GM23338 (cell line): ENCODE measurements around the gene MRPS16. TPM values are rescaled to one million over a fixed set of nuclear protein-coding genes. Genes with fewer than 3 reads are reported as not detected.

Experiments used
- ATAC-seq: fragments of 200-7000 bp; cut with Tn5 transposase; 3 replicates; pipeline ENCODE4 v1.9.1; 2020
- DNase-seq: peaks from one replicate; pipeline ENCODE4 v3.0.0-alpha.2; 2015; ENCODE audit warnings: low spot score
- H2AFZ ChIP-seq: fragments of 200-600 bp; sonication (generic); 2 replicates; pipeline ENCODE4 v1.8.0; 2016; ENCODE audit warnings: antibody characterized with exemption, mild to moderate bottlenecking, moderate library complexity
- H3F3A ChIP-seq: fragments of 200-600 bp; sonication (generic); replicated peaks from 2 replicates; pipeline ENCODE4 v1.8.0; 2017; ENCODE audit warnings: antibody characterized with exemption, mixed run types, low read depth
- H3K27ac ChIP-seq: fragments of 200-600 bp; sonication (generic); 2 replicates; pipeline ENCODE4 v1.6.1; 2016; ENCODE audit warnings: low read depth
- H3K27me3 ChIP-seq: fragments of 200-600 bp; sonication (generic); 2 replicates; pipeline ENCODE4 v1.8.0; 2016; ENCODE audit warnings: mild to moderate bottlenecking, mixed run types, moderate library complexity; ENCODE audit not compliant: insufficient read depth
- H3K36me3 ChIP-seq: fragments of 200-600 bp; sonication (generic); 2 replicates; pipeline ENCODE4 v1.8.0; 2016; ENCODE audit warnings: mild to moderate bottlenecking; ENCODE audit not compliant: insufficient read depth
- H3K4me1 ChIP-seq: fragments of 200-600 bp; sonication (generic); 2 replicates; pipeline ENCODE4 v1.8.0; 2016; ENCODE audit warnings: mild to moderate bottlenecking, moderate library complexity; ENCODE audit not compliant: insufficient read depth
- H3K4me2 ChIP-seq: fragments of 200-600 bp; sonication (generic); 2 replicates; pipeline ENCODE4 v1.7.1; 2017; ENCODE audit warnings: mixed run types
- H3K4me3 ChIP-seq: fragments of 200-600 bp; sonication (generic); 2 replicates; pipeline ENCODE4 v1.6.1; 2016; ENCODE audit warnings: mixed run types
- H3K79me2 ChIP-seq: fragments of 200-600 bp; sonication (generic); replicated peaks from 2 replicates; pipeline ENCODE4 v1.8.0; 2017; ENCODE audit warnings: mild to moderate bottlenecking; ENCODE audit not compliant: insufficient read depth
- H3K9me2 ChIP-seq: fragments of 200-600 bp; sonication (generic); 2 replicates; pipeline ENCODE4 v1.8.0; 2017; ENCODE audit not compliant: insufficient read depth
- H4K20me1 ChIP-seq: fragments of 200-600 bp; sonication (generic); replicated peaks from 2 replicates; pipeline ENCODE4 v1.8.0; 2017; ENCODE audit warnings: mild to moderate bottlenecking; ENCODE audit not compliant: insufficient read depth
- H3K27ac Mint-ChIP-seq: 2 replicates; pipeline ENCODE4 v1.8.0; 2020; ENCODE audit warnings: inconsistent platforms, mild to moderate bottlenecking, moderate library complexity, mixed read lengths
- H3K27me3 Mint-ChIP-seq: 3 replicates; pipeline ENCODE4 v1.8.0; 2022; ENCODE audit warnings: low read depth, mild to moderate bottlenecking, moderate library complexity, mixed read lengths, inconsistent platforms; ENCODE audit not compliant: insufficient read depth, poor library complexity
- H3K36me3 Mint-ChIP-seq: 3 replicates; pipeline ENCODE4 v1.8.0; 2021; ENCODE audit warnings: low read depth, mild to moderate bottlenecking, inconsistent platforms, moderate library complexity, mixed read lengths
- H3K4me1 Mint-ChIP-seq: 3 replicates; pipeline ENCODE4 v1.8.0; 2020; ENCODE audit warnings: mild to moderate bottlenecking, inconsistent platforms, mixed read lengths
- H3K4me3 Mint-ChIP-seq: 3 replicates; pipeline ENCODE4 v1.8.0; 2021; ENCODE audit warnings: moderate library complexity, mild to moderate bottlenecking, inconsistent platforms, mixed read lengths
- H3K9me3 Mint-ChIP-seq: 3 replicates; pipeline ENCODE4 v1.8.0; 2020; ENCODE audit warnings: moderate library complexity, mild to moderate bottlenecking, inconsistent platforms, mixed read lengths
- CREB1 ChIP-seq: fragments of 250-450 bp; sonication (Bioruptor Pico); IDR thresholded peaks from 2 replicates; pipeline ENCODE4 v1.5.0; 2020; ENCODE audit warnings: low read depth, mild to moderate bottlenecking, moderate library complexity
- CTCF ChIP-seq, 2 experiments: fragments of 200-600 bp in 1 of 2; sonication (generic) in 1 of 2; conservative IDR thresholded peaks; 2 replicates each; pipeline versions ENCODE4 v1.5.1 to v1.6.1; 2016 to 2017; ENCODE audit warnings: antibody characterized with exemption in 2 of 2, low read depth in 2 of 2, mild to moderate bottlenecking in 2 of 2, moderate library complexity in 1 of 2
- EZH2 ChIP-seq: fragments of 200-600 bp; sonication (generic); IDR thresholded peaks from one replicate; pipeline ENCODE4 v1.8.0; 2017; ENCODE audit warnings: antibody characterized with exemption, mild to moderate bottlenecking, low read depth; ENCODE audit not compliant: unreplicated experiment
- EZH2phosphoT487 ChIP-seq: fragments of 200-600 bp; sonication (generic); IDR thresholded peaks from one replicate; pipeline ENCODE4 v1.8.1; 2018; ENCODE audit warnings: antibody characterized with exemption; ENCODE audit not compliant: unreplicated experiment
- JUNB ChIP-seq: IDR thresholded peaks from one replicate; pipeline ENCODE4 v1.6.1; 2016; ENCODE audit warnings: antibody characterized with exemption; ENCODE audit not compliant: unreplicated experiment
- NANOG ChIP-seq: IDR thresholded peaks from 2 replicates; pipeline ENCODE4 v1.6.1; 2016; ENCODE audit warnings: antibody characterized with exemption, borderline replicate concordance
- POLR2AphosphoS5 ChIP-seq: IDR thresholded peaks from 2 replicates; pipeline ENCODE4 v1.6.1; 2016; ENCODE audit warnings: antibody characterized with exemption, low read depth
- ZNF114 ChIP-seq: fragments of 250-450 bp; sonication (Bioruptor Pico); IDR thresholded peaks from 2 replicates; pipeline ENCODE4 v1.5.0; 2020; ENCODE audit warnings: mild to moderate bottlenecking, moderate library complexity
- long read RNA-seq: library from polyadenylated mRNA; unstranded; transcript quantifications from one replicate; pipeline ENCODE4 v2.0.0, GENCODE V29; 2020; ENCODE audit not compliant: unreplicated experiment
- polyA plus RNA-seq: library from polyadenylated mRNA; unstranded; fragments of >200 nt; fragmentation: Nextera tagmentation; extraction: Ambion mirVana; gene quantifications from 2 replicates; pipeline ENCODE4 v1.2.1, GENCODE V29; 2016
- total RNA-seq: library from RNA; depleted of rRNA; stranded (reverse); fragments of >200 nt; shearing (Covaris generic); gene quantifications from 2 replicates; pipeline ENCODE4 v1.2.3, GENCODE V29; 2014; rRNA removed
- TF ChIP-seq, protein P1 (sequence below): IDR thresholded peaks from 2 replicates; pipeline ENCODE4 v1.6.1; 2016; ENCODE audit warnings: antibody characterized with exemption
- TF ChIP-seq, protein P2 (sequence below): IDR thresholded peaks from one replicate; pipeline ENCODE4 v1.6.1; 2018; ENCODE audit warnings: antibody characterized with exemption; ENCODE audit not compliant: unreplicated experiment
- TF ChIP-seq, protein P3 (sequence below): fragments of 250-450 bp; sonication (Bioruptor Pico); IDR thresholded peaks from 2 replicates; pipeline ENCODE4 v1.5.0; 2020; ENCODE audit warnings: mild to moderate bottlenecking, moderate library complexity

MRPS16 gene
- total RNA-seq (83.2 and 90.0 TPM in 2 replicates), polyA plus RNA-seq (166 and 173 TPM in 2 replicates)
- long read RNA-seq, transcript MRPS16-202 (3 exons, 2,634 nt): major isoform, 56 of 69 reads
- long read RNA-seq, partial matches to known transcripts: 2 of 69 reads
- long read RNA-seq, other reads (novel, unspliced or antisense): 4 of 69 reads

GRCh38 chr10:73252445-73253224 lies at the start of gene MRPS16:
MRPS16 (minus strand) TSS chr10:73252644; CDS start chr10:73252482, 162 bp downstream.
- no peaks in the 10 kb centered on the region for H3K9me2 ChIP-seq
- Mint-ChIP-seq H3K9me3 (no peaks in the 10 kb centered on the region), H3K36me3 (peaks cover 38% of the 10 kb centered on the region), H3K4me3 (peak within 1 kb of the TSS; percentile 99), H3K27me3 (peaks cover 7% of the 10 kb centered on the region), H3K4me1 (peaks cover 9% of the 10 kb centered on the region; the same call in 2 of the 3 replicates), H3K27ac (peak within 1 kb of the TSS; percentile 99)
- DNase-seq (peak; percentile 99), ATAC-seq (peak; percentile 86)
- H3K4me1 ChIP-seq: peaks cover 17% of the 10 kb centered on the region
- H3K79me2 ChIP-seq: peaks cover 55% of the 10 kb centered on the region
- peaks cover 21% of the 10 kb centered on the region for H3K36me3 ChIP-seq
- H3F3A ChIP-seq: peaks cover 15% of the 10 kb centered on the region
- peak within 1 kb of the TSS; percentile 78 for H3K4me3 ChIP-seq
- H3K27ac ChIP-seq: peak within 1 kb of the TSS; percentile 96
- H3K4me2 ChIP-seq: peak within 1 kb of the TSS; percentile 96
- no peaks in the 10 kb centered on the region for H3K27me3 ChIP-seq
- H2AFZ ChIP-seq: peak within 1 kb of the TSS; percentile 66; the same call in 1 of the 2 replicates
- H4K20me1 ChIP-seq: no peaks in the 10 kb centered on the region
- TF ChIP-seq CREB1 (CRISPR knock-in tag): peak; percentile 47; the same call in 1 of the 2 replicates
- TF ChIP-seq NANOG: peak; percentile 95
- TF ChIP-seq ZNF114 (CRISPR knock-in tag): no peak
- TF ChIP-seq, protein P1, sequence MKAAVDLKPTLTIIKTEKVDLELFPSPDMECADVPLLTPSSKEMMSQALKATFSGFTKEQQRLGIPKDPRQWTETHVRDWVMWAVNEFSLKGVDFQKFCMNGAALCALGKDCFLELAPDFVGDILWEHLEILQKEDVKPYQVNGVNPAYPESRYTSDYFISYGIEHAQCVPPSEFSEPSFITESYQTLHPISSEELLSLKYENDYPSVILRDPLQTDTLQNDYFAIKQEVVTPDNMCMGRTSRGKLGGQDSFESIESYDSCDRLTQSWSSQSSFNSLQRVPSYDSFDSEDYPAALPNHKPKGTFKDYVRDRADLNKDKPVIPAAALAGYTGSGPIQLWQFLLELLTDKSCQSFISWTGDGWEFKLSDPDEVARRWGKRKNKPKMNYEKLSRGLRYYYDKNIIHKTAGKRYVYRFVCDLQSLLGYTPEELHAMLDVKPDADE: peak; percentile 97
- TF ChIP-seq POLR2AphosphoS5: peak; percentile 98
- TF ChIP-seq CTCF (conservative IDR thresholded peaks at IDR 0.05; ENCODE audit: low read depth in 2 of 2): no peak; a peak in 1 of 4 replicates
- TF ChIP-seq, protein P2, sequence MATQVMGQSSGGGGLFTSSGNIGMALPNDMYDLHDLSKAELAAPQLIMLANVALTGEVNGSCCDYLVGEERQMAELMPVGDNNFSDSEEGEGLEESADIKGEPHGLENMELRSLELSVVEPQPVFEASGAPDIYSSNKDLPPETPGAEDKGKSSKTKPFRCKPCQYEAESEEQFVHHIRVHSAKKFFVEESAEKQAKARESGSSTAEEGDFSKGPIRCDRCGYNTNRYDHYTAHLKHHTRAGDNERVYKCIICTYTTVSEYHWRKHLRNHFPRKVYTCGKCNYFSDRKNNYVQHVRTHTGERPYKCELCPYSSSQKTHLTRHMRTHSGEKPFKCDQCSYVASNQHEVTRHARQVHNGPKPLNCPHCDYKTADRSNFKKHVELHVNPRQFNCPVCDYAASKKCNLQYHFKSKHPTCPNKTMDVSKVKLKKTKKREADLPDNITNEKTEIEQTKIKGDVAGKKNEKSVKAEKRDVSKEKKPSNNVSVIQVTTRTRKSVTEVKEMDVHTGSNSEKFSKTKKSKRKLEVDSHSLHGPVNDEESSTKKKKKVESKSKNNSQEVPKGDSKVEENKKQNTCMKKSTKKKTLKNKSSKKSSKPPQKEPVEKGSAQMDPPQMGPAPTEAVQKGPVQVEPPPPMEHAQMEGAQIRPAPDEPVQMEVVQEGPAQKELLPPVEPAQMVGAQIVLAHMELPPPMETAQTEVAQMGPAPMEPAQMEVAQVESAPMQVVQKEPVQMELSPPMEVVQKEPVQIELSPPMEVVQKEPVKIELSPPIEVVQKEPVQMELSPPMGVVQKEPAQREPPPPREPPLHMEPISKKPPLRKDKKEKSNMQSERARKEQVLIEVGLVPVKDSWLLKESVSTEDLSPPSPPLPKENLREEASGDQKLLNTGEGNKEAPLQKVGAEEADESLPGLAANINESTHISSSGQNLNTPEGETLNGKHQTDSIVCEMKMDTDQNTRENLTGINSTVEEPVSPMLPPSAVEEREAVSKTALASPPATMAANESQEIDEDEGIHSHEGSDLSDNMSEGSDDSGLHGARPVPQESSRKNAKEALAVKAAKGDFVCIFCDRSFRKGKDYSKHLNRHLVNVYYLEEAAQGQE: peak; percentile 19
- TF ChIP-seq, protein P3, sequence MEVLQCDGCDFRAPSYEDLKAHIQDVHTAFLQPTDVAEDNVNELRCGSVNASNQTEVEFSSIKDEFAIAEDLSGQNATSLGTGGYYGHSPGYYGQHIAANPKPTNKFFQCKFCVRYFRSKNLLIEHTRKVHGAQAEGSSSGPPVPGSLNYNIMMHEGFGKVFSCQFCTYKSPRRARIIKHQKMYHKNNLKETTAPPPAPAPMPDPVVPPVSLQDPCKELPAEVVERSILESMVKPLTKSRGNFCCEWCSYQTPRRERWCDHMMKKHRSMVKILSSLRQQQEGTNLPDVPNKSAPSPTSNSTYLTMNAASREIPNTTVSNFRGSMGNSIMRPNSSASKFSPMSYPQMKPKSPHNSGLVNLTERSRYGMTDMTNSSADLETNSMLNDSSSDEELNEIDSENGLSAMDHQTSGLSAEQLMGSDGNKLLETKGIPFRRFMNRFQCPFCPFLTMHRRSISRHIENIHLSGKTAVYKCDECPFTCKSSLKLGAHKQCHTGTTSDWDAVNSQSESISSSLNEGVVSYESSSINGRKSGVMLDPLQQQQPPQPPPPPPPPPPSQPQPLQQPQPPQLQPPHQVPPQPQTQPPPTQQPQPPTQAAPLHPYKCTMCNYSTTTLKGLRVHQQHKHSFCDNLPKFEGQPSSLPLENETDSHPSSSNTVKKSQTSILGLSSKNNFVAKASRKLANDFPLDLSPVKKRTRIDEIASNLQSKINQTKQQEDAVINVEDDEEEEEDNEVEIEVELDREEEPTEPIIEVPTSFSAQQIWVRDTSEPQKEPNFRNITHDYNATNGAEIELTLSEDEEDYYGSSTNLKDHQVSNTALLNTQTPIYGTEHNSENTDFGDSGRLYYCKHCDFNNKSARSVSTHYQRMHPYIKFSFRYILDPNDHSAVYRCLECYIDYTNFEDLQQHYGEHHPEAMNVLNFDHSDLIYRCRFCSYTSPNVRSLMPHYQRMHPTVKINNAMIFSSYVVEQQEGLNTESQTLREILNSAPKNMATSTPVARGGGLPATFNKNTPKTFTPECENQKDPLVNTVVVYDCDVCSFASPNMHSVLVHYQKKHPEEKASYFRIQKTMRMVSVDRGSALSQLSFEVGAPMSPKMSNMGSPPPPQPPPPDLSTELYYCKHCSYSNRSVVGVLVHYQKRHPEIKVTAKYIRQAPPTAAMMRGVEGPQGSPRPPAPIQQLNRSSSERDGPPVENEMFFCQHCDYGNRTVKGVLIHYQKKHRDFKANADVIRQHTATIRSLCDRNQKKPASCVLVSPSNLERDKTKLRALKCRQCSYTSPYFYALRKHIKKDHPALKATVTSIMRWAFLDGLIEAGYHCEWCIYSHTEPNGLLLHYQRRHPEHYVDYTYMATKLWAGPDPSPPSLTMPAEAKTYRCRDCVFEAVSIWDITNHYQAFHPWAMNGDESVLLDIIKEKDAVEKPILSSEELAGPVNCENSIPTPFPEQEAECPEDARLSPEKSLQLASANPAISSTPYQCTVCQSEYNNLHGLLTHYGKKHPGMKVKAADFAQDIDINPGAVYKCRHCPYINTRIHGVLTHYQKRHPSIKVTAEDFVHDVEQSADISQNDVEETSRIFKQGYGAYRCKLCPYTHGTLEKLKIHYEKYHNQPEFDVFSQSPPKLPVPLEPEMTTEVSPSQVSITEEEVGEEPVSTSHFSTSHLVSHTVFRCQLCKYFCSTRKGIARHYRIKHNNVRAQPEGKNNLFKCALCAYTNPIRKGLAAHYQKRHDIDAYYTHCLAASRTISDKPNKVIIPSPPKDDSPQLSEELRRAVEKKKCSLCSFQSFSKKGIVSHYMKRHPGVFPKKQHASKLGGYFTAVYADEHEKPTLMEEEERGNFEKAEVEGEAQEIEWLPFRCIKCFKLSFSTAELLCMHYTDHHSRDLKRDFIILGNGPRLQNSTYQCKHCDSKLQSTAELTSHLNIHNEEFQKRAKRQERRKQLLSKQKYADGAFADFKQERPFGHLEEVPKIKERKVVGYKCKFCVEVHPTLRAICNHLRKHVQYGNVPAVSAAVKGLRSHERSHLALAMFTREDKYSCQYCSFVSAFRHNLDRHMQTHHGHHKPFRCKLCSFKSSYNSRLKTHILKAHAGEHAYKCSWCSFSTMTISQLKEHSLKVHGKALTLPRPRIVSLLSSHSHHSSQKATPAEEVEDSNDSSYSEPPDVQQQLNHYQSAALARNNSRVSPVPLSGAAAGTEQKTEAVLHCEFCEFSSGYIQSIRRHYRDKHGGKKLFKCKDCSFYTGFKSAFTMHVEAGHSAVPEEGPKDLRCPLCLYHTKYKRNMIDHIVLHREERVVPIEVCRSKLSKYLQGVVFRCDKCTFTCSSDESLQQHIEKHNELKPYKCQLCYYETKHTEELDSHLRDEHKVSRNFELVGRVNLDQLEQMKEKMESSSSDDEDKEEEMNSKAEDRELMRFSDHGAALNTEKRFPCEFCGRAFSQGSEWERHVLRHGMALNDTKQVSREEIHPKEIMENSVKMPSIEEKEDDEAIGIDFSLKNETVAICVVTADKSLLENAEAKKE (CRISPR knock-in tag): no peak
- TF ChIP-seq JUNB: no peak
- TF ChIP-seq EZH2phosphoT487: no peak
- no peak for TF ChIP-seq EZH2
